Suppressor macrophage treated with lipopolysaccharide for 1 hour (primary cell): ENCODE data around the gene MECR.
A peak's percentile ranks its signal among the peaks of the same experiment; 100 is the strongest.

Experiments used
- DNase-seq, 3 donors: peaks; one replicate each; pipeline ENCODE4 v3.0.0-alpha.2; 2020 to 2022

Gene MECR, protein sequence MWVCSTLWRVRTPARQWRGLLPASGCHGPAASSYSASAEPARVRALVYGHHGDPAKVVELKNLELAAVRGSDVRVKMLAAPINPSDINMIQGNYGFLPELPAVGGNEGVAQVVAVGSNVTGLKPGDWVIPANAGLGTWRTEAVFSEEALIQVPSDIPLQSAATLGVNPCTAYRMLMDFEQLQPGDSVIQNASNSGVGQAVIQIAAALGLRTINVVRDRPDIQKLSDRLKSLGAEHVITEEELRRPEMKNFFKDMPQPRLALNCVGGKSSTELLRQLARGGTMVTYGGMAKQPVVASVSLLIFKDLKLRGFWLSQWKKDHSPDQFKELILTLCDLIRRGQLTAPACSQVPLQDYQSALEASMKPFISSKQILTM

GRCh38 chr1:29230553-29231378 is at the start of gene MECR:
MECR (minus strand) TSS chr1:29230934; CDS start chr1:29230906, 28 bp downstream.
- DNase-seq, result peak; percentile 95 to 97 (median 97)

GRCh38 chr1:29279951-29280391 is 49.2 kb upstream of the MECR start:
- no peak for DNase-seq

DNA sequence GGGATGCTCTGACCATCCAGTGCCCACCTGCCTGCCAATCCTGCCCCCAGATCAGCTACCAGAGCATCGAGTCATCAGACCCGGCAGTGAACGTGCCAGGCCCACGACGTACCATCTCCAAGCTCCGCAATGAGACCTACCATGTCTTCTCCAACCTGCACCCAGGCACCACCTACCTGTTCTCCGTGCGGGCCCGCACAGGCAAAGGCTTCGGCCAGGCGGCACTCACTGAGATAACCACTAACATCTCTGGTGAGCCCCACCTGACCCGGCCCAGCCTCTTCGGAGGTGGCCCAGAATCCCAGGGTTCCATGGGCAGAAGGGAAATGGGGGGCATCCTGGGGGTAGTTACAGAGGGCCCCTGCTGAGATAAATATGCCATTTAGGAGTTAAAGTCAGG is 48.7 kb upstream of the MECR start:
- no peak for DNase-seq

DNA sequence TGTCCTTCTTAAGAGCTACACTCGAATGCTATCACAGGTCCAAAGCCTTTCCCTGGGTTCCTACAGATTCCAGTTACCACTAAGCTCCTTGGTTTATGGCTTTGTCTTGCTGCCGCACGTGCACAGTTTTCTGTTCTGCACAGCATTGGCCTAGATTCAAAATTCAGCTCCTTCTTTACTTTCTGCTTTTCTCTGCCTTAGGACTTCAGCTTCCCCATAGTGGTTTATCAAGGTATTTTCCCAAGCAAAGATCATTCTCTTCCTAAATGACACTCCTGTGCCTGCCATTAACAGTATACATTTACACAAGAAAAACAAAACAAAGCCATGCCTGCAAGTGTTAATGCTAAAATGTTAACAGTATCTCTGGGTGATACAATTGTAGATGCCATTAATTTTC is 47.4 kb upstream of the MECR start:
- DNase-seq, result no peak

GRCh38 chr1:29275435-29275834 is 44.7 kb upstream of the MECR start:
- no peak for DNase-seq

DNA sequence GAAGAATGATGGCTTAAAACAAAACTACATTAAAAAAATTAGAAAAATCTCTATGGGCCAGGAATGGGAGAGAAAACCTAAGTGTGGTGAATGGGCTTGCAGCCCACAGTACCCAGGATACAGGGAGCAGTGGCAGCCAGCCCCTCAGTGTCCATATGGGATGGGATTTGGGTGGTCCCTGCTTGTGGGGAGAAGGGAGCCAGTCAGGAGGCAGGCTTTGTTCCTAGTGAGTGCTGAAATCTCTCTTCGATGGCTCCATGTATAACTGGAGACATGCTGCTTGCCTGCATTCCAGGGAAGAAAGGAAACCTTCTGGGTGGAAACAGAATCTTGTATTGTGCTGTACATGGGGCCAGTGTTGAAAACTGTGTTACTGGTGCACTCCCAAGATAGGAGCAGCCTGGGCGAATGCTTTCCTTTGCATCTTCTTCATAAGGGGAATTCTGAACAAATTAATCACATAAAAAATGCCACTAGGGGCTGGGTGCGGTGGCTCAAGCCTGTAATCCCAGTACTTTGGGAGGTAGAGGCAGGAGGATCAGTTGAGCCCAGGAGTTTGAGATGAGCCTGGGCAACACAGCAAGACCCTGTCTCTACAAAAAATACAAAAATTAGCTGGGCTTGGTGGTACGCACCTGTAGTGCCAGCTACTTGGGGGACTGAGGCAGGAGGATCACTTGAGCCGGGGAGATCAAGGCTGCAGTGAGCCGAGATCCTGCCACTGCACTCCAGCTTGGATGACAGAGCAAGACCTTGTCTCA is 41.6 kb upstream of the MECR start:
- no peak for DNase-seq

- DNase-seq, result no peak
These were observed 41.0 kb upstream of the MECR start for GRCh38 chr1:29271724-29272123.

DNA sequence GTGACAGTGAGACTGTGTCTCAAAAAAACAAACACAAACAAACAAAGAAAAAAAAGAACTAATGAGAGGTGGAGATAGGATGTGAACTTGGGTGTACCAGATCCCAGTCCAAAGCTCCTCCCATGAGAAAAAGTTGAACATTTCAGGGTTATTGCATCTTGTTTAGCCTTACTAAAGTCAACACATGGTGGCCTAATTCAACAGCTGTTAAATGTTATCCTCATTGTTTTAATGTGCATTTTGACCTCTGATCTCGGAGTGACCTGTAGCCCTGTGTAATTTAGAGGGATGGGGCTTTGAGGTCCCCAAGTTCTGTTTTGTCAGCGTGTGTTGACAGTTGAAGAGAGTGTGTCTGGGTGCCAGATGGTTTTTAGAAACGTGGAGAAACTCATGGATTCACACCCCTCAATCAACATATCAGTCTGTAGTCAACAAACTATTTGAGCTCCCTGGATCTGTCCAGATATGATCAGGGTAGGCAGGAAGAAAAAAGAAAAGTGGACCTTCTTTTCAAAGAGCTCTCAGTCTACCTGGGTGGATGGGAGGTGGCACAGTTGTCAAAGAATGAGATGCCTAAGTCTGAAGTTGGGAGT is 40.3 kb upstream of the MECR start:
- no peak for DNase-seq

GRCh38 chr1:29269382-29269781 is 38.6 kb upstream of the MECR start:
- no peak for DNase-seq

DNA sequence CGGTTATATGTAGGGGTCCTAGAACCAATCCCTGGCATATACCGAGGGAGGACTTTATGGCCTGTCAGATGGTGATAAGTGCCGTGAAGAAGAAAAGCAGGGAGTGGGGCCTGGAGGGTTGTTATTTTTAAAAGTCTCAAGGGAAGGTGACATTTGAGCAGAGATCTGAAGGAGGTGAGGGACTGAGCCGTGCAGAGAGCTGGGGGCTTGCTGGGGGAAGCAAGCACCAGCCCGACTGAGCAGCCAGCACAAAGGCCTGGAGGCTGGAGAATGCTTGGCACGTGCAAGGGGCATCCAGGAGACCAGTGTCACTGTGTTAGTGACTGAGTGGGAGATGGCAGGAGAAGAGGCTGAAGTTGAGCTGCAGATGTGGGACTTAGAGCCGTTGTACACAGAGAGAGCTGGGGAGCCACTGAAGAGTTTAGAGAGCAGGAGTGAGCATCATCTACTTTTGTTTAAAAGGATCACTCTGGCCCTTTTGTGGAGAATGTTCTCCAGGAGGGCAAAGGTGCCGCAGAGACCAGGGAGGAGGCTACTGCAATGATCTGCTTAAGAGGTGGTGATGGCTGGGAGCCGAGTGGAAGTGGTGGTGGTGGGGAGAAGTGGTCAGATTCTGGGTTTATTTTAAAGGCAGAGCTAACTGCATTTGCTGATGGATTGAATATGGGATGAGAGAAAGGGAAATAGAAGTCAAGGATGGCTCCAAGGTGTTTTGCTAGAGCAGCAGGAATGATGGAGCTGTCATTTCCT is 36.8 kb upstream of the MECR start:
- DNase-seq, result no peak

DNA sequence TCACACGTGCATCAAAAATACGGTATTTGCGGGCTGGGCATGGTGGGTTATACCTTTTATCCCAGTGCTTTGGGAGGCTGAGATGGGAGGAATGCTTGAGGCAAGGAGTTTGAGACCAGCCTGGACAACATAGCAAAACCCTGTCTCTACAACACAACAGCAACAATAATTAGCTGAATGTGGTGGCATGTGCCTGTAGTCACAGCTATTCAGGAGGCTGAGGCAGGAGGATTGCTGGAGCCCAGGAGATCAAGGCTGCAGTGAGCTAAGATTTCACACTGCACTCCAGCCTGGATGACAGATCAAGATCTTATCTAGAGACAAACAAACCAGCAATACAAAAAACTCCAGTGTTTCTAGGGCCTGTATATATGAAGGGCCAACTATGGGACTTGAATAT is 36.2 kb upstream of the MECR start:
- DNase-seq, result no peak

- peak in 1 of 3 donors; percentile 2 for DNase-seq
These were observed 34.1 kb upstream of the MECR start for GRCh38 chr1:29264773-29265389.

DNA sequence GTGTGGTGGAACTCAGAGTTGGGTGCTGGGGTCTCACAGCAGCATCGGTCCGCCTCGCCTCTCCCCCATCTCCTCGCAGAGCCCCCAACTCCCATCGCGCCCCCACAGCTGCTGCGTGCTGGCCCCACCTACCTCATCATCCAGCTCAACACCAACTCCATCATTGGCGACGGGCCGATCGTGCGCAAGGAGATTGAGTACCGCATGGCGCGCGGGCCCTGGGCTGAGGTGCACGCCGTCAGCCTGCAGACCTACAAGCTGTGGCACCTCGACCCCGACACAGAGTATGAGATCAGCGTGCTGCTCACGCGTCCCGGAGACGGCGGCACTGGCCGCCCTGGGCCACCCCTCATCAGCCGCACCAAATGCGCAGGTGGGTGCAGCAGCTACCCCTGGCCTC is 29.8 kb upstream of the MECR start:
- no peak for DNase-seq

GRCh38 chr1:29259802-29260441 is 29.2 kb upstream of the MECR start:
- peak; percentile 53 to 83 (median 62) for DNase-seq

GRCh38 chr1:29258976-29259801 is 28.5 kb upstream of the MECR start:
- DNase-seq, result peak in 2 of 3 donors; percentile 17 to 24

DNA sequence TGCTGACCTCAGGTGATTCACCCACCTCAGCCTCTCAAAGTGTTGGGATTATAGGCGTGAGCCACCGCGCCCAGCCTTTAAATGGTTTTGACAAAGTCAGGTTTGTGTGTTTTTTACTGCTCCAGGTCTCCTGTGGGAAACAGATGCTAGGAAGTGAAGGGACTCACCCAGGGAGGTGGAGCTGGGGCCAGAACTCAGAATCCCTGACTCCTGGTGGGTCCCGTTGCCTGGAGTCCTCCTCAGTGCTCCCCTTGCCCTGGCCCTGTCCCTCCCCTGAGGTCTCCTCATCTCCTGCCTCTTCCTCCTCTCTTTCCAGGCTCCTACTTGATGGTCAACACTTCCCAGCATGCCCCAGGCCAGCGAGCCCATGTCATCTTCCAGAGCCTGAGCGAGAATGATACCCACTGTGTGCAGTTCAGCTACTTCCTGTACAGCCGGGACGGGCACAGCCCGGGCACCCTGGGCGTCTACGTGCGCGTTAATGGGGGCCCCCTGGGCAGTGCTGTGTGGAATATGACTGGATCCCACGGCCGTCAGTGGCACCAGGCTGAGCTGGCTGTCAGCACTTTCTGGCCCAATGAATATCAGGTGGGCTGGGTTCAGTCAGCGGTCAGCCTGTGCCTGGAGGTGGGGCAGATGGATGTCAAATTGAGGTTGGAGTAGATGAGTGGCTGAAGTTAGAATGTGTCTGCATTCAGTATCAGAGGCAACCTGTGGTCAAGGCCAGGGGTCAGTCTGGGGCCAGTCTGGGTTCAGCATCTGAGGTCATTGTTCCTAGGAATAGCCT is 27.6 kb upstream of the MECR start:
- DNase-seq, result no peak

DNA sequence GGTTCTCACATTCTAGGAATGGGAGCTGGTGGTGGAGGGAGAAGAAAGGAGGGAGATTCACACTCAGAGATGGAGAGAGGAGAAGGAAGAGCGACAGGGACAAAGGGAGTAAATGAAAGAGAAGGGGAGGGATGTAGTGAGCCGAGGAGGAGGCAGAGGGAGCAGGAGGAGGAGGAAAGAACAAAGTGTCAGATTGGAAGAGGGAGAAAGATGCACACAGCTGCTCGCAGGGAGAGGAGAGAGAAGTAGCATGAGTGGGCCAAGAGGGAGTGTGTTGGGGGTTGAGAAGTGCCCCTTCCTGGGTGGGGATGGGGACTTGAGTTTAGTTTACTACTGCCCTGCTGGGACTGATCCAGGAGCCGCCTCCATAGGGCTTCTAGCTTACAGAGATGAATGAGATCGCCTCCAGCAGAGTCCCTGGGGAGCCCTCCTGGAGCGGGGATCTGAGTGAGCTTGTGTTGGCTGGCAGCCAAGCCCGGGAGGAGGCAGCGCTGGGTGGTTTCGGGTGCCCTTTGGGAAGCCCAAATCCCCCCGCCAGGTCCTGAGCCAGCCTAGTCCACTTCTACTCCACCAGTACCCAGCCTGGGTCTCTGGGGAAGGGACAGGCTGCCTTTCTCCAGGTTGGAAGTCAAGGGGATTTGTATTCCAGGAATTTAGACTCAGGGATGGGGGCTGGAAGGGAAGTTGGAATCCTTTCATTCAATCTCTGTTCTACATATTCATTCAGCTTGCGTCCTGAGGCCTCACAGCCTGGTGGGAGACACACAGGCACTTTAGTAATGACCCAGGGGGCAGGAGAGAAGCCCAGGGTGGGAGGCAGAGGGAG is 26.5 kb upstream of the MECR start:
- no peak for DNase-seq

DNA sequence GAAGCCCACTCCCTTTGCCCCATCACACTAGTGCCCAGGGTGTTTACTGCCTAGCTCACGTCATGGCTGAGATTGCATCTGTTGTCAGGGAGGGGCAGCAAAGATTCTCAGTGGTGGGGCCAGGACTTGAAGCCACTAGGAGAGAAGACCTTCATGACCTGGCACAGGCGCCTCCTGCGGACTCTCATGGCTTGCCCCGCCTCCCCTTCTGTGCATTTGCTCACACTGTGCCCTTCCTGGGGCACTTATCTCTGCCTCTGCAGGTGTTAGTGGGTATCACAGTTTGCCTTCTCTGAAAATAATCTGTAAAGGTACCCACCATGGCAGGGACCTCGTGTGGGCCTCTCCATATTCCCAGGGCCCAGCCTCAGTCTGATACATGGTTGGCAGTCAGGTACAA is 25.7 kb upstream of the MECR start:
- no peak for DNase-seq
